Endothelial cell (in vitro differentiated cells): Measurements from ENCODE around the gene YARS2. TPM values are rescaled to one million over a fixed set of nuclear protein-coding genes. Genes with fewer than 3 reads are reported as not detected.

Experiments
- DNase-seq: peaks from one replicate; pipeline ENCODE4 v3.0.0; 2021; ENCODE audit warnings: low spot score
- H3K27ac Mint-ChIP-seq: one replicate; pipeline ENCODE4 v1.8.0; 2021; ENCODE audit warnings: mixed read lengths, inconsistent platforms; ENCODE audit not compliant: unreplicated experiment
- H3K27me3 Mint-ChIP-seq: one replicate; pipeline ENCODE4 v1.8.0; 2021; ENCODE audit warnings: mild to moderate bottlenecking, moderate library complexity, mixed read lengths, inconsistent platforms; ENCODE audit not compliant: unreplicated experiment
- H3K36me3 Mint-ChIP-seq: one replicate; pipeline ENCODE4 v1.8.0; 2021; ENCODE audit warnings: mild to moderate bottlenecking, low read depth, mixed read lengths, inconsistent platforms; ENCODE audit not compliant: unreplicated experiment
- H3K4me1 Mint-ChIP-seq: one replicate; pipeline ENCODE4 v1.8.0; 2021; ENCODE audit warnings: mild to moderate bottlenecking, mixed read lengths, inconsistent platforms; ENCODE audit not compliant: unreplicated experiment
- H3K4me3 Mint-ChIP-seq: one replicate; pipeline ENCODE4 v1.8.0; 2021; ENCODE audit warnings: mild to moderate bottlenecking, mixed read lengths, inconsistent platforms; ENCODE audit not compliant: unreplicated experiment
- H3K9me3 Mint-ChIP-seq: one replicate; pipeline ENCODE4 v1.8.0; 2021; ENCODE audit warnings: mixed read lengths, inconsistent platforms; ENCODE audit not compliant: unreplicated experiment
- total RNA-seq: library from RNA; stranded (reverse); fragmentation: NEBNext Ultra II Directional; extraction: Animal tissue kit (Norgen Biotek cat#: 25700); gene quantifications from one replicate; pipeline ENCODE4 v1.2.1, GENCODE V29; 2021; ENCODE audit not compliant: unreplicated experiment
- TF ChIP-seq, protein P1 (sequence below): fragments of 200-600 bp; sonication (generic); IDR thresholded peaks from one replicate; pipeline ENCODE4 v1.5.0; 2021; ENCODE audit warnings: antibody characterized with exemption; ENCODE audit not compliant: unreplicated experiment

YARS2 gene
- total RNA-seq, 1 donor from 2014 or later: 29.0 TPM

DNA sequence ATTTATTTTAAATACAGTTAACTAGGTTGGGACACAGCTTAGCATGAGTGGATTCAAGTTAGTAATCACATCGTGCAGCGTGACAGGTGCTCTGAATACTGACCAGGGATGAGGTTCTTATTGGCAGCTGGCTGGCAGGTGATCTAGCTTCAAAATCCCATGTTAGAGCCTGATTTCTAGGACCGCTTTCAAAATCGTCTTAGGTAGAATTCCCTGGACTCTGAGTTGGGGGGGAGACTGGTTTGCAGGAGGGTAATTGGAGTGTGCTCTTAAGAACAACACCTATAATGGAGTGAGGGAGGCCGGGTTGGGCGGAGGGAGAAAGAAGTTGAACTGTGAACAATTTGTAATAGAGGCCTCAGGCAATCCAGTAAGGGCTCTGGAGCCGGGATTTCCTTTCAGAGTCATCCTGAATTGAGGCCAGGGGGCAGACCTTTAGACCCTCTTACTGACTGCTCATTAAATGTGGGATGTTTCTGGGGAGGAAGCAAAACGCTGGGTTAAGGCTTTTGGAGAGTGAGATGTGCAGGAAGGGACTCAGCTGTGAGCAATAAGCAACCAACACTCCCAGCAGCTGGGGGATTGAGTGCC, 874 bp upstream of the YARS2 start:
- Mint-ChIP-seq H3K27me3 (peaks cover 2% of the 10 kb centered on the region), H3K27ac (peak overlapping the region; percentile 88), H3K9me3 (no peaks in the 10 kb centered on the region), H3K4me1 (peaks cover 17% of the 10 kb centered on the region), H3K36me3 (peaks cover 7% of the 10 kb centered on the region), H3K4me3 (peak overlapping the region; percentile 91)
- TF ChIP-seq, protein P1, sequence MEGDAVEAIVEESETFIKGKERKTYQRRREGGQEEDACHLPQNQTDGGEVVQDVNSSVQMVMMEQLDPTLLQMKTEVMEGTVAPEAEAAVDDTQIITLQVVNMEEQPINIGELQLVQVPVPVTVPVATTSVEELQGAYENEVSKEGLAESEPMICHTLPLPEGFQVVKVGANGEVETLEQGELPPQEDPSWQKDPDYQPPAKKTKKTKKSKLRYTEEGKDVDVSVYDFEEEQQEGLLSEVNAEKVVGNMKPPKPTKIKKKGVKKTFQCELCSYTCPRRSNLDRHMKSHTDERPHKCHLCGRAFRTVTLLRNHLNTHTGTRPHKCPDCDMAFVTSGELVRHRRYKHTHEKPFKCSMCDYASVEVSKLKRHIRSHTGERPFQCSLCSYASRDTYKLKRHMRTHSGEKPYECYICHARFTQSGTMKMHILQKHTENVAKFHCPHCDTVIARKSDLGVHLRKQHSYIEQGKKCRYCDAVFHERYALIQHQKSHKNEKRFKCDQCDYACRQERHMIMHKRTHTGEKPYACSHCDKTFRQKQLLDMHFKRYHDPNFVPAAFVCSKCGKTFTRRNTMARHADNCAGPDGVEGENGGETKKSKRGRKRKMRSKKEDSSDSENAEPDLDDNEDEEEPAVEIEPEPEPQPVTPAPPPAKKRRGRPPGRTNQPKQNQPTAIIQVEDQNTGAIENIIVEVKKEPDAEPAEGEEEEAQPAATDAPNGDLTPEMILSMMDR: no peak
- DNase-seq: peak; percentile 6

GRCh38 chr12:32755051-32755653, 545 bp downstream of the YARS2 start:
- Mint-ChIP-seq H3K27me3 (peaks cover 2% of the 10 kb centered on the region), H3K9me3 (no peaks in the 10 kb centered on the region), H3K27ac (peak overlapping the region; percentile 88), H3K4me1 (peaks cover 17% of the 10 kb centered on the region), H3K4me3 (peak overlapping the region; percentile 91), H3K36me3 (peaks cover 15% of the 10 kb centered on the region)
- DNase-seq: peak; percentile 87
- TF ChIP-seq, protein P1: peak; percentile 75

DNA sequence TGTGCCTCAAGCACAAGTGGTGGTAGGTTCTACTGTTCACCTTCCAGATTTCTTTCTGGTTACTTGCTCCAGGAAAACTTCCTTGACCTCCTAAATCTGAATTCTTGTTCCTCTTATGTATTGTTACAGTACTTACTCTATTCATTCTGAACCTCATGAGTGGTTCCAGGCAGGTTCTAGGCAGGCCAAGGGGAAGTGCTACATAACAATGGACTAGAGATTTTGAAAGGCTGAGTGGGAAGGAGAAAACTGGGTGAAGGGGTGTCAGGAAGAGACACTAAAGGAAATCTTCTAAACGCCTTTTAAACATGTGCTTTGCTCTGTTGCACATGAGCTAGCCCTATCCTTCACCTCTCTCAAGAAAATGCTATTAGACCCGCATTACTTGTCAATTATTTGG, 1.6 kb downstream of the YARS2 start:
- no peak for DNase-seq
- Mint-ChIP-seq H3K27me3 (peaks cover 2% of the 10 kb centered on the region), H3K4me1 (peaks cover 17% of the 10 kb centered on the region), H3K36me3 (peaks cover 19% of the 10 kb centered on the region), H3K9me3 (no peaks in the 10 kb centered on the region), H3K27ac (peak overlapping the region; percentile 87), H3K4me3 (peak overlapping the region; percentile 91)
- TF ChIP-seq, protein P1: no peak

- H3K4me3 Mint-ChIP-seq: peak overlapping the region; percentile 91
- H3K27ac Mint-ChIP-seq: peak overlapping the region; percentile 87
- TF ChIP-seq, protein P1: no peak
- H3K4me1 Mint-ChIP-seq: peaks cover 17% of the 10 kb centered on the region
- H3K36me3 Mint-ChIP-seq: peaks cover 19% of the 10 kb centered on the region
- peaks cover 2% of the 10 kb centered on the region for H3K27me3 Mint-ChIP-seq
- no peak for DNase-seq
- no peaks in the 10 kb centered on the region for H3K9me3 Mint-ChIP-seq
These were observed 2.1 kb downstream of the YARS2 start for GRCh38 chr12:32753605-32754004.

GRCh38 chr12:32743264-32743663, 12.4 kb downstream of the YARS2 start:
- no peak overlapping the region for H3K27ac Mint-ChIP-seq
- DNase-seq: no peak
- TF ChIP-seq, protein P1: no peak
- H3K4me1 Mint-ChIP-seq: no peaks in the 10 kb centered on the region
- no peaks in the 10 kb centered on the region for H3K9me3 Mint-ChIP-seq
- H3K4me3 Mint-ChIP-seq: no peak overlapping the region
- H3K27me3 Mint-ChIP-seq: peaks cover 1% of the 10 kb centered on the region
- H3K36me3 Mint-ChIP-seq: peaks cover 24% of the 10 kb centered on the region
